ENCODE results near the gene ANKRD30A.

GRCh38 chr10:37379991-37380390 lies 254.6 kb downstream of the ANKRD30A start:
- TF ChIP-seq POLR2A (IDR thresholded peaks at IDR 0.05; ENCODE audit: low read depth, low read length) (no peak), EZH2 (IDR thresholded peaks at IDR 0.05; ENCODE audit: borderline replicate concordance, low read depth, low read length, severe bottlenecking) (no peak)
